Erythroblast (primary cell): ENCODE data around the gene DSE.

Source experiments
- GATA1 ChIP-seq: IDR thresholded peaks from 2 replicates; pipeline ENCODE4 v1.6.1; 2011; ENCODE audit warnings: low read depth, mild to moderate bottlenecking, control low read depth, low read length, moderate library complexity
- POLR2A ChIP-seq: IDR thresholded peaks from 2 replicates; pipeline ENCODE4 v1.6.1; 2011; ENCODE audit warnings: mild to moderate bottlenecking, low read length

GRCh38 chr6:116326181-116326671, 44.5 kb upstream of the DSE start:
- TF ChIP-seq POLR2A (no peak), GATA1 (no peak)
